GM12874 (cell line): ENCODE results near the gene COL26A1.

ENCODE experiments used
- TF ChIP-seq, protein P1 (sequence below): IDR thresholded peaks from 2 replicates; pipeline ENCODE4 v1.5.1; 2011; ENCODE audit warnings: low read depth, mild to moderate bottlenecking, control low read depth, low read length, moderate library complexity; ENCODE audit not compliant: insufficient read depth

COL26A1 gene

DNA sequence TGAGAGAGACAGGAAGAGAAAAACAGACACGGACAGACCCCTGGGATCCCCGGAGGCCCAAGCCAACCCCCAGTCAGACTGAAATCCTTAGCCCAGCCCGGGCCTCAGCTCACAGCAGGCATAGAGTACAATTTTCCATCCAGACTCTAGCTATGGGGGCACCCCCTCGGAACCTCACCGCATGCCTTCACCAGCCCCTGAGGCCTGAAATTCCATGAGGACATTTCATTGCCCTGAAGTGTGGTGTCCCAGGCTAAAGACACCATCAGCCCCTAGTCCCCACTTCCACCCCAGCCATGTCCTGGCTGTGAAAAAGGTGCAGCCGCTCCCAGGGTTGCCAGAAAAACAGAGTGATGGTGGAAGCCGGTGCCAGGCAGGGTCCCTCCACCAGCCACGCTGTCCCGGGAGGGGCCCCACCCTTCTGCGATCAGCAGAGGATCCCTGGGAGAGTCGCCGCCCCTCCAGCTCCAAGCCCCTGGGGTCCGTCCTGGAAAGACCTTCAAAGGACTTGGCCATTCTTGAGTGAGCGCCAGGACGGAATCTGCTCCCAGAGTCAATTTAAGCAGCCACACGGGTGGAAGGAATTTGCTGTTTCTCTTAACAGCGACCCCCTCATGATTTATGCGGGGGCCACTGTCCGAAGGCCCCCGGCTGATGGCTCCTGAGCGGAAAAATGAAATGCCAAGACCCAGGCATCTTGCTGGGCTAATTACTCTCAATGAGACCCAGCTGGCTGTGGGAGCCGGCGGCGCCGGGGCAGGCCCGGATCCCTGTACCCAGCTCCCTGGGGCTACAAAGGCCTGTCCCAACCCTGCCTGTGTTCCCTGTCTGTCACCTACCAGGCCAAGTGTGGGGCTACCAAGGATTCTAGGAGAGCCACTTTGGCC is 243.2 kb downstream of the COL26A1 start:
- TF ChIP-seq, protein P1, sequence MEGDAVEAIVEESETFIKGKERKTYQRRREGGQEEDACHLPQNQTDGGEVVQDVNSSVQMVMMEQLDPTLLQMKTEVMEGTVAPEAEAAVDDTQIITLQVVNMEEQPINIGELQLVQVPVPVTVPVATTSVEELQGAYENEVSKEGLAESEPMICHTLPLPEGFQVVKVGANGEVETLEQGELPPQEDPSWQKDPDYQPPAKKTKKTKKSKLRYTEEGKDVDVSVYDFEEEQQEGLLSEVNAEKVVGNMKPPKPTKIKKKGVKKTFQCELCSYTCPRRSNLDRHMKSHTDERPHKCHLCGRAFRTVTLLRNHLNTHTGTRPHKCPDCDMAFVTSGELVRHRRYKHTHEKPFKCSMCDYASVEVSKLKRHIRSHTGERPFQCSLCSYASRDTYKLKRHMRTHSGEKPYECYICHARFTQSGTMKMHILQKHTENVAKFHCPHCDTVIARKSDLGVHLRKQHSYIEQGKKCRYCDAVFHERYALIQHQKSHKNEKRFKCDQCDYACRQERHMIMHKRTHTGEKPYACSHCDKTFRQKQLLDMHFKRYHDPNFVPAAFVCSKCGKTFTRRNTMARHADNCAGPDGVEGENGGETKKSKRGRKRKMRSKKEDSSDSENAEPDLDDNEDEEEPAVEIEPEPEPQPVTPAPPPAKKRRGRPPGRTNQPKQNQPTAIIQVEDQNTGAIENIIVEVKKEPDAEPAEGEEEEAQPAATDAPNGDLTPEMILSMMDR: no peak

DNA sequence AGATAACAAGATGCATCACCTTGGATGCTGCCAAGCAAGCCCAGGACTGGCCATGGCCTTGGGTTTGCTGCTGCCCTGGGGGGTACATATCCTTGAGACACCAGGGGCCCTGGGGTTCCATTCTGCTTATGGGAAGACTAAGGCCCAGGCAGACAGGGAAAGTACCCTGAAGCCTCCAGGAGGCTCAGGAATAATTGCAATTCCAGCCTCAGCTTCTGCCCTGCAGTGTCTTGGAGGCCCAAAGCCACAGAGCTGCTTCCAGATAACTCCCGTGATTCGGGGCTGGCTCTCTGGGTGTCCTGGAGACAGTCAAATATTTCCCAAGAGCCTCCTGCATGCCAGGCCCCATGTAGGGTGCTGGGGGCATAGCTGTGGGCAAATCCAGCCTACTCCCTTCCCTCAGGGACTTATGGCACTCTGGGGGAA is 243.8 kb downstream of the COL26A1 start:
- TF ChIP-seq, protein P1: no peak
